ENCODE data around the gene CD300C.

DNA sequence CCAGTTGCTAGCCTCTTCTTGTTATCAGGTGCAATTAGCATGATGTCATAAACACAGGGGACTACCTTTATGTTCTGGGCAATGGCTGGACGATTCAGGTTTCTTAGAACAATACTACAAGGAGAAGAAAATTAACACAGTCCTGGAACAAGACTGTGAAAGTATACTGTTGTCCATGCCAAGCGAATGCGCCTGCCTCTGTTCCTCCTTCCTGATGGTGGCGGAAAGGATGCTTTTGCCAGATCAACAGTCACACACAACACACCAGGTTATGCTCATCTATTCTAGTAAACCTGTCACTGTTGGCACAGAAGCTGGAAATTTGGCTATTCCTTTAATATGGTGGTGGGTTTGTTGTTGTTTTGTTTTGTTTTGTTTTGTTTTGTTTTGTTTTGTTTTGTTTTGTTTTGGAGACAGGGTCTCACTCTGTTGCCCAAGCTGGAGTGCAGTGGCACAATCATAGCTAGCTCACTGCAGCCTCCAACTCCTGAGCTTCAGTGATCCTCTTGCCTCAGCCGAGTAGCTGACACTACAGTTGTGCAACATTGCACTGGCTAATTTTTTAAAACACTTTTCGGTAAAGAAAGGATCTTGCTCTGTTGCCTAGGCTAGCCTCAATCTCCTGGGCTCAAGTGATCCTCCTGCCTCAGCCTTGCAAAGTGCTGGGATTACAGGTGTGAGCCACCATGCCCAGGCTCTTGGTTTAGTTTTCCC lies 49.3 kb upstream of the CD300C start:
- TF ChIP-seq CTCF (IDR thresholded peaks at IDR 0.05) (no peak), EP300 (IDR thresholded peaks at IDR 0.05) (no peak)

Measured in esophagus muscularis mucosa (tissue), 3 donors.